ENCODE measurements around the gene BBS9.
"Not testable (repeated sequence)": the region's sequence is repeated elsewhere in the genome, so short reads cannot be mapped to it uniquely, and the experiment has no call there.

DNA sequence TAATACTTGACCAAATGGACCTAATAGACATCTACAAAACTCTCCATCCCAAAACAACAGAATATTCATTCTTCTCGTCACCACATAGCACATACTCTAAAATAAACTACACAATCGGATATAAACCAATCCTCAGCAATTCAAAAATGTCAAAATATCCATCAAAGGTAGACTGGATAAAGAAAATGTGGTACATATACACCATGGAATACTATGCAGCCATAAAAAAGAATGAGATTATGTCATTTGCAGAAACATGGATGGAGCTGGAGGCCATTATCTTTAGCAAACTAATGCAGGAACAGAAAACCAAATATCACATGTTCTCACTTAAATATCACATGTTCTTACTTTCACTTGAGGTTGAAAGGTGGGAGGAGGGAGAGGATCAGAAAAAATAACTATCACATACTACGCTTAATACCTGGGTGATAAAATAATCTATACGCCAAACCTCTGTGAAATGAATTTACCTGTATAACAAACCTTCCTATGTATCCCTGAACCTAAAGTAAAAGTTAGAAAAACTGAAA, 142.5 kb downstream of the BBS9 start:
- TF ChIP-seq, protein P1, sequence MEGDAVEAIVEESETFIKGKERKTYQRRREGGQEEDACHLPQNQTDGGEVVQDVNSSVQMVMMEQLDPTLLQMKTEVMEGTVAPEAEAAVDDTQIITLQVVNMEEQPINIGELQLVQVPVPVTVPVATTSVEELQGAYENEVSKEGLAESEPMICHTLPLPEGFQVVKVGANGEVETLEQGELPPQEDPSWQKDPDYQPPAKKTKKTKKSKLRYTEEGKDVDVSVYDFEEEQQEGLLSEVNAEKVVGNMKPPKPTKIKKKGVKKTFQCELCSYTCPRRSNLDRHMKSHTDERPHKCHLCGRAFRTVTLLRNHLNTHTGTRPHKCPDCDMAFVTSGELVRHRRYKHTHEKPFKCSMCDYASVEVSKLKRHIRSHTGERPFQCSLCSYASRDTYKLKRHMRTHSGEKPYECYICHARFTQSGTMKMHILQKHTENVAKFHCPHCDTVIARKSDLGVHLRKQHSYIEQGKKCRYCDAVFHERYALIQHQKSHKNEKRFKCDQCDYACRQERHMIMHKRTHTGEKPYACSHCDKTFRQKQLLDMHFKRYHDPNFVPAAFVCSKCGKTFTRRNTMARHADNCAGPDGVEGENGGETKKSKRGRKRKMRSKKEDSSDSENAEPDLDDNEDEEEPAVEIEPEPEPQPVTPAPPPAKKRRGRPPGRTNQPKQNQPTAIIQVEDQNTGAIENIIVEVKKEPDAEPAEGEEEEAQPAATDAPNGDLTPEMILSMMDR (conservative IDR thresholded peaks at IDR 0.05; ENCODE audit: low read length): not testable (repeated sequence)
- TF ChIP-seq EZH2phosphoT487 (IDR thresholded peaks at IDR 0.05; ENCODE audit: borderline replicate concordance): not testable (repeated sequence)

All from Loucy (cell line).